Measurements from ENCODE around the gene DYNLL1. TPM values are rescaled to one million over a fixed set of nuclear protein-coding genes. Genes with fewer than 3 reads are reported as not detected.

Gene DYNLL1
- total and polyA plus RNA-seq, 2 of the 13 experiments (the other 11 are each of a cell fraction or from before 2014, with no cell fraction given) = 271 to 294 TPM

DNA sequence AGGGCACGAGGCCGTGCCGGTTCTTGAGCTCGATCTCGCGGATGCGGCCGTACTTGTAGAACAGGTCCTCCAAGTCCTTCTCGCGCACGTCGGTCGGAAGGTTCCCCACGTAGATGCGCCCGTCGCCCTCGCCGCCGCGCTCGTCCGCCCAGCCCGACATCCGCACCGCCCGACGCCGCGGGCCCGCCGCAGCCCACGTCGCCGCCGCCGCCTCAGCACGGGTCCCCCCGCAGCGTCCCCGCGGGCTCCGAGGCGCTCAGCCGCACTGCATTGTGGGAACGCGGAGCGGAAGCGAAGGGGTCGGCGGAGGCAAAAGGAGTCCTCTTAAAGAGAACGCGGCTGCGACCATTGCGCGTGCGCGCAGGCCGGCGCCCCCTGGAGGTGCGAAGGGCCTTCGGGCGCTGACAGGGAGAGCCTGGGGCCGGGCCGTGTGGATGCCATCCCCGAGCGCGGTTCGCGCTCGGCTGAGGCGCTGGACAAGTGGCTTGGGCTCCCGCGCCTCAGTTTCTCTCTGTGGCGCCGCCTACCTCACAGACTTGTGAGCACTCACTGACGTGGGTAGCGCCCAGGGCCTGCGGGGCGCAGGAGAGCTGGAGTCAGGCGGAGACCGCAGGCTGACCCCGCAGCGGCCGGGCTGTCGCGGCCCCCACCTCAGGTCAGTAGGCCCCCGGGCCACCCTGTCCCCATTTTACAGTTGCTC is 26.3 kb upstream of the DYNLL1 start, which contains the start of gene SRSF9 (continued):
- TF ChIP-seq ZBTB7A (CRISPR knock-in tag; IDR thresholded peaks at IDR 0.05) (peak; percentile 42; the same call in 1 of the 2 replicates), MIER2 (CRISPR knock-in tag; IDR thresholded peaks at IDR 0.05) (no peak), RORA (CRISPR knock-in tag; IDR thresholded peaks at IDR 0.05) (no peak), GABPB1 (CRISPR knock-in tag; IDR thresholded peaks at IDR 0.05) (peak; percentile 90), PHF21A (CRISPR knock-in tag; IDR thresholded peaks at IDR 0.05) (peak; percentile 67), ZNF577 (CRISPR knock-in tag; IDR thresholded peaks at IDR 0.05; ENCODE audit: borderline replicate concordance, low read depth) (no peak), DNMT1 (CRISPR knock-in tag; IDR thresholded peaks at IDR 0.05) (no peak), SYNCRIP (IDR thresholded peaks at IDR 0.05; ENCODE audit: insufficient read depth, low read depth, low read length) (no peak), ZNF234 (CRISPR knock-in tag; conservative IDR thresholded peaks at IDR 0.05) (no peak), KAT2B (IDR thresholded peaks at IDR 0.05; ENCODE audit: borderline replicate concordance, low read depth, low read length) (no peak), ZNF543 (CRISPR knock-in tag; IDR thresholded peaks at IDR 0.05) (no peak), ZNF766 (CRISPR knock-in tag; IDR thresholded peaks at IDR 0.05; ENCODE audit: borderline replicate concordance) (peak; percentile 75; the same call in 1 of the 2 replicates), ZNF768 (CRISPR knock-in tag; IDR thresholded peaks at IDR 0.05) (peak; percentile 65; the same call in 1 of the 2 replicates), RFX3 (CRISPR knock-in tag; IDR thresholded peaks at IDR 0.05) (no peak)
- TF ChIP-seq, protein P1, sequence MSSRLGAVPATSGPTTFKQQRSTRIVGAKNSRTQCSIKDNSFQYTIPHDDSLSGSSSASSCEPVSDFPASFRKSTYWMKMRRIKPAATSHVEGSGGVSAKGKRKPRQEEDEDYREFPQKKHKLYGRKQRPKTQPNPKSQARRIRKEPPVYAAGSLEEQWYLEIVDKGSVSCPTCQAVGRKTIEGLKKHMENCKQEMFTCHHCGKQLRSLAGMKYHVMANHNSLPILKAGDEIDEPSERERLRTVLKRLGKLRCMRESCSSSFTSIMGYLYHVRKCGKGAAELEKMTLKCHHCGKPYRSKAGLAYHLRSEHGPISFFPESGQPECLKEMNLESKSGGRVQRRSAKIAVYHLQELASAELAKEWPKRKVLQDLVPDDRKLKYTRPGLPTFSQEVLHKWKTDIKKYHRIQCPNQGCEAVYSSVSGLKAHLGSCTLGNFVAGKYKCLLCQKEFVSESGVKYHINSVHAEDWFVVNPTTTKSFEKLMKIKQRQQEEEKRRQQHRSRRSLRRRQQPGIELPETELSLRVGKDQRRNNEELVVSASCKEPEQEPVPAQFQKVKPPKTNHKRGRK (CRISPR knock-in tag; IDR thresholded peaks at IDR 0.05) = no peak
- TF ChIP-seq, protein P2, sequence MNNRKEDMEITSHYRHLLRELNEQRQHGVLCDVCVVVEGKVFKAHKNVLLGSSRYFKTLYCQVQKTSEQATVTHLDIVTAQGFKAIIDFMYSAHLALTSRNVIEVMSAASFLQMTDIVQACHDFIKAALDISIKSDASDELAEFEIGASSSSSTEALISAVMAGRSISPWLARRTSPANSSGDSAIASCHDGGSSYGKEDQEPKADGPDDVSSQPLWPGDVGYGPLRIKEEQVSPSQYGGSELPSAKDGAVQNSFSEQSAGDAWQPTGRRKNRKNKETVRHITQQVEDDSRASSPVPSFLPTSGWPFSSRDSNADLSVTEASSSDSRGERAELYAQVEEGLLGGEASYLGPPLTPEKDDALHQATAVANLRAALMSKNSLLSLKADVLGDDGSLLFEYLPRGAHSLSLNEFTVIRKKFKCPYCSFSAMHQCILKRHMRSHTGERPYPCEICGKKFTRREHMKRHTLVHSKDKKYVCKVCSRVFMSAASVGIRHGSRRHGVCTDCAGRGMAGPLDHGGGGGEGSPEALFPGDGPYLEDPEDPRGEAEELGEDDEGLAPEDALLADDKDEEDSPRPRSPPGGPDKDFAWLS (CRISPR knock-in tag; IDR thresholded peaks at IDR 0.05; ENCODE audit: borderline replicate concordance) = no peak
- TF ChIP-seq, protein P3, sequence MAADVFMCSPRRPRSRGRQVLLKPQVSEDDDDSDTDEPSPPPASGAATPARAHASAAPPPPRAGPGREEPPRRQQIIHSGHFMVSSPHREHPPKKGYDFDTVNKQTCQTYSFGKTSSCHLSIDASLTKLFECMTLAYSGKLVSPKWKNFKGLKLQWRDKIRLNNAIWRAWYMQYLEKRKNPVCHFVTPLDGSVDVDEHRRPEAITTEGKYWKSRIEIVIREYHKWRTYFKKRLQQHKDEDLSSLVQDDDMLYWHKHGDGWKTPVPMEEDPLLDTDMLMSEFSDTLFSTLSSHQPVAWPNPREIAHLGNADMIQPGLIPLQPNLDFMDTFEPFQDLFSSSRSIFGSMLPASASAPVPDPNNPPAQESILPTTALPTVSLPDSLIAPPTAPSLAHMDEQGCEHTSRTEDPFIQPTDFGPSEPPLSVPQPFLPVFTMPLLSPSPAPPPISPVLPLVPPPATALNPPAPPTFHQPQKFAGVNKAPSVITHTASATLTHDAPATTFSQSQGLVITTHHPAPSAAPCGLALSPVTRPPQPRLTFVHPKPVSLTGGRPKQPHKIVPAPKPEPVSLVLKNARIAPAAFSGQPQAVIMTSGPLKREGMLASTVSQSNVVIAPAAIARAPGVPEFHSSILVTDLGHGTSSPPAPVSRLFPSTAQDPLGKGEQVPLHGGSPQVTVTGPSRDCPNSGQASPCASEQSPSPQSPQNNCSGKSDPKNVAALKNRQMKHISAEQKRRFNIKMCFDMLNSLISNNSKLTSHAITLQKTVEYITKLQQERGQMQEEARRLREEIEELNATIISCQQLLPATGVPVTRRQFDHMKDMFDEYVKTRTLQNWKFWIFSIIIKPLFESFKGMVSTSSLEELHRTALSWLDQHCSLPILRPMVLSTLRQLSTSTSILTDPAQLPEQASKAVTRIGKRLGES (CRISPR knock-in tag; IDR thresholded peaks at IDR 0.05; ENCODE audit: borderline replicate concordance) = no peak
- TF ChIP-seq, protein P4, sequence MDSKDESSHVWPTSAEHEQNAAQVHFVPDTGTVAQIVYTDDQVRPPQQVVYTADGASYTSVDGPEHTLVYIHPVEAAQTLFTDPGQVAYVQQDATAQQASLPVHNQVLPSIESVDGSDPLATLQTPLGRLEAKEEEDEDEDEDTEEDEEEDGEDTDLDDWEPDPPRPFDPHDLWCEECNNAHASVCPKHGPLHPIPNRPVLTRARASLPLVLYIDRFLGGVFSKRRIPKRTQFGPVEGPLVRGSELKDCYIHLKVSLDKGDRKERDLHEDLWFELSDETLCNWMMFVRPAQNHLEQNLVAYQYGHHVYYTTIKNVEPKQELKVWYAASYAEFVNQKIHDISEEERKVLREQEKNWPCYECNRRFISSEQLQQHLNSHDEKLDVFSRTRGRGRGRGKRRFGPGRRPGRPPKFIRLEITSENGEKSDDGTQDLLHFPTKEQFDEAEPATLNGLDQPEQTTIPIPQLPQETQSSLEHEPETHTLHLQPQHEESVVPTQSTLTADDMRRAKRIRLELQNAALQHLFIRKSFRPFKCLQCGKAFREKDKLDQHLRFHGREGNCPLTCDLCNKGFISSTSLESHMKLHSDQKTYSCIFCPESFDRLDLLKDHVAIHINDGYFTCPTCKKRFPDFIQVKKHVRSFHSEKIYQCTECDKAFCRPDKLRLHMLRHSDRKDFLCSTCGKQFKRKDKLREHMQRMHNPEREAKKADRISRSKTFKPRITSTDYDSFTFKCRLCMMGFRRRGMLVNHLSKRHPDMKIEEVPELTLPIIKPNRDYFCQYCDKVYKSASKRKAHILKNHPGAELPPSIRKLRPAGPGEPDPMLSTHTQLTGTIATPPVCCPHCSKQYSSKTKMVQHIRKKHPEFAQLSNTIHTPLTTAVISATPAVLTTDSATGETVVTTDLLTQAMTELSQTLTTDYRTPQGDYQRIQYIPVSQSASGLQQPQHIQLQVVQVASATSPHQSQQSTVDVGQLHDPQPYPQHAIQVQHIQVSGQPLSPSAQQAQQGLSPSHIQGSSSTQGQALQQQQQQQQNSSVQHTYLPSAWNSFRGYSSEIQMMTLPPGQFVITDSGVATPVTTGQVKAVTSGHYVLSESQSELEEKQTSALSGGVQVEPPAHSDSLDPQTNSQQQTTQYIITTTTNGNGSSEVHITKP (CRISPR knock-in tag; IDR thresholded peaks at IDR 0.05; ENCODE audit: low read depth) = peak; percentile 24; the same call in 1 of the 2 replicates
- TF ChIP-seq, protein P5, sequence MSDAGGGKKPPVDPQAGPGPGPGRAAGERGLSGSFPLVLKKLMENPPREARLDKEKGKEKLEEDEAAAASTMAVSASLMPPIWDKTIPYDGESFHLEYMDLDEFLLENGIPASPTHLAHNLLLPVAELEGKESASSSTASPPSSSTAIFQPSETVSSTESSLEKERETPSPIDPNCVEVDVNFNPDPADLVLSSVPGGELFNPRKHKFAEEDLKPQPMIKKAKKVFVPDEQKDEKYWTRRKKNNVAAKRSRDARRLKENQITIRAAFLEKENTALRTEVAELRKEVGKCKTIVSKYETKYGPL (CRISPR knock-in tag; IDR thresholded peaks at IDR 0.05) = peak; percentile 68; the same call in 1 of the 2 replicates
